ENCODE measurements around the gene TPM4.

- TF ChIP-seq CTCF (IDR thresholded peaks at IDR 0.05; ENCODE audit: control extremely low read depth in 1 of 3, insufficient read depth in 1 of 3, low read depth in 1 of 3, low read length in 3 of 3) (no peak), ATF3 (IDR thresholded peaks at IDR 0.05; ENCODE audit: insufficient read depth, low read depth, low read length) (no peak), EZH2 (IDR thresholded peaks at IDR 0.05; ENCODE audit: low read depth, low read length, severe bottlenecking) (no peak), POLR2A (IDR thresholded peaks at IDR 0.05; ENCODE audit: control extremely low read depth in 1 of 2, low read depth in 2 of 2, low read length in 2 of 2) (no peak)
Measured at GRCh38 chr19:16034180-16034579, 42.1 kb upstream of the TPM4 start.
